Panc1 (cell line): ENCODE measurements around the gene FGFRL1. TPM values are rescaled to one million over a fixed set of nuclear protein-coding genes. Genes with fewer than 3 reads are reported as not detected.
"Not testable (repeated sequence)": the region's sequence is repeated elsewhere in the genome, so short reads cannot be mapped to it uniquely, and the experiment has no call there.

Experiments
- ATAC-seq: fragments of 200-7000 bp; cut with Tn5 transposase; 2 replicates; pipeline ENCODE4 v1.9.1; 2020; ENCODE audit warnings: mild to moderate bottlenecking, moderate library complexity
- BruUV-seq: library from RNA; stranded (reverse); fragments of 400-500 nt; replicated peaks from 2 replicates; lab custom pipeline; 2021; lab: Mats Ljungman, UMichigan
- CTCF ChIA-PET: fragments of 300-600 bp; sonication (Branson Sonifier 250); formaldehyde crosslinking; loops from one replicate; lab custom pipeline; 2022; ENCODE audit warnings: antibody characterized with exemption; lab: Charles Lee
- POLR2A ChIA-PET: fragments of 300-600 bp; sonication (Branson Sonifier 250); formaldehyde crosslinking; loops from one replicate; lab custom pipeline; 2022; ENCODE audit warnings: antibody characterized with exemption; lab: Charles Lee
- DNase-seq: peaks from one replicate; pipeline ENCODE4 v3.0.0-alpha.2; 2010; ENCODE audit warnings: low read depth, low spot score
- H3K27ac ChIP-seq: 2 replicates; pipeline ENCODE4 v1.5.1; 2011; ENCODE audit warnings: mild to moderate bottlenecking, low read length, inconsistent platforms
- H3K27me3 ChIP-seq: fragments of 200-500 bp; sonication (Bioruptor generic); 2 replicates; pipeline ENCODE4 v1.6.0; 2014; ENCODE audit warnings: low read length, inconsistent platforms; ENCODE audit not compliant: control insufficient read depth, insufficient read depth
- H3K36me3 ChIP-seq: fragments of 200-500 bp; sonication (Bioruptor generic); 2 replicates; pipeline ENCODE4 v1.5.1; 2014; ENCODE audit warnings: inconsistent platforms, mild to moderate bottlenecking, low read length, moderate library complexity; ENCODE audit not compliant: control insufficient read depth, insufficient read depth
- H3K4me1 ChIP-seq: 2 replicates; pipeline ENCODE4 v1.5.1; 2011; ENCODE audit warnings: inconsistent platforms, mild to moderate bottlenecking, low read length, moderate library complexity; ENCODE audit not compliant: control insufficient read depth, insufficient read depth
- H3K4me3 ChIP-seq, 2 experiments: 2 replicates each; pipeline ENCODE4 v1.5.1; 2011 to 2012; ENCODE audit warnings: low read depth in 2 of 2, low read length in 2 of 2, mild to moderate bottlenecking in 2 of 2, inconsistent platforms in 1 of 2, moderate library complexity in 1 of 2
- H3K9me3 ChIP-seq: fragments of 200-500 bp; sonication (Bioruptor generic); 2 replicates; pipeline ENCODE4 v1.5.1; 2014; ENCODE audit warnings: low read depth, mild to moderate bottlenecking, inconsistent platforms, low read length, moderate library complexity; ENCODE audit not compliant: control insufficient read depth, insufficient read depth
- CTCF ChIP-seq: fragments of 450-650 bp; IDR thresholded peaks from 2 replicates; pipeline ENCODE4 v1.5.1; 2017; ENCODE audit warnings: mild to moderate bottlenecking
- POLR2AphosphoS5 ChIP-seq: IDR thresholded peaks from 2 replicates; pipeline ENCODE4 v1.6.1; 2012; ENCODE audit warnings: mild to moderate bottlenecking, low read depth, low read length, moderate library complexity
- REST ChIP-seq, 2 experiments: IDR thresholded peaks; 2 replicates each; pipeline ENCODE4 v1.6.1; 2011 to 2012; ENCODE audit warnings: low read depth in 2 of 2, control low read depth in 1 of 2, low read length in 1 of 2, mild to moderate bottlenecking in 1 of 2, moderate library complexity in 1 of 2; ENCODE audit not compliant: insufficient read depth in 1 of 2
- SIN3A ChIP-seq: IDR thresholded peaks from 2 replicates; pipeline ENCODE4 v1.6.1; 2012; ENCODE audit warnings: low read depth, mild to moderate bottlenecking, low read length, moderate library complexity, borderline replicate concordance; ENCODE audit not compliant: insufficient read depth
- TCF7L2 ChIP-seq: IDR thresholded peaks from 2 replicates; pipeline ENCODE4 v1.6.1; 2011; ENCODE audit warnings: mild to moderate bottlenecking, low read depth, low read length, inconsistent platforms
- in situ Hi-C: cut with HindIII; loops from 2 replicates; pipeline ENCODE4 v1.10.0; 2016; ENCODE audit warnings: low sequenced_read_pairs, low pct_unique_long_range_greater_than_20kb
- intact Hi-C: fragments of 100-400 bp; cut with micrococcal nuclease; formaldehyde crosslinking; loops from one replicate; pipeline ENCODE4 v1.10.0; 2022; ENCODE audit not compliant: unreplicated experiment
- total RNA-seq: library from RNA; stranded (reverse); gene quantifications from one replicate; pipeline ENCODE4 v1.2.1, GENCODE V29; 2021; ENCODE audit not compliant: unreplicated experiment

FGFRL1 gene
- total RNA-seq, 1 experiment from 2014 or later, result 43.1 TPM

GRCh38 chr4:976016-976415, 35.4 kb upstream of the FGFRL1 start:
- H3K9me3 ChIP-seq, H3K27ac ChIP-seq, ATAC-seq, intact Hi-C loops, H3K27me3 ChIP-seq, CTCF ChIA-PET, H3K4me3 ChIP-seq, in situ Hi-C loops, H3K36me3 ChIP-seq, BruUV-seq, POLR2A ChIA-PET, H3K4me1 ChIP-seq, DNase-seq: not testable (repeated sequence)

- POLR2A ChIA-PET, result no interaction called here
- Histone ChIP-seq H3K27ac (no peak overlapping the region; the same call in 1 of the 2 replicates), H3K27me3 (no peaks in the 10 kb centered on the region), H3K9me3 (no peaks in the 10 kb centered on the region), H3K4me1 (0 out of 2 replicates have a peak, but pooled peaks cover 3% of the 10 kb centered on the region), H3K4me3 (no peak overlapping the region), H3K36me3 (no peaks in the 10 kb centered on the region)
- no TSS peak for BruUV-seq
- intact Hi-C loops (no loop called here), in situ Hi-C loops (no loop called here)
- CTCF ChIA-PET, result no interaction called here
- TF ChIP-seq REST (IDR thresholded peaks at IDR 0.05; ENCODE audit: insufficient read depth in 1 of 2, low read depth in 2 of 2, low read length in 1 of 2) (no peak), SIN3A (no peak), CTCF (no peak), POLR2AphosphoS5 (no peak), TCF7L2 (no peak)
- DNase-seq, result no peak
- ATAC-seq, result no peak
Measured at GRCh38 chr4:978957-979701, 32.3 kb upstream of the FGFRL1 start.

GRCh38 chr4:982291-982690, 29.1 kb upstream of the FGFRL1 start:
- Histone ChIP-seq H3K9me3 (no peaks in the 10 kb centered on the region), H3K27me3 (no peaks in the 10 kb centered on the region), H3K27ac (no peak overlapping the region), H3K4me3 (no peak overlapping the region), H3K4me1 (peaks cover 9% of the 10 kb centered on the region), H3K36me3 (no peaks in the 10 kb centered on the region)
- ChIA-PET CTCF (no interaction called here), POLR2A (no interaction called here)
- BruUV-seq, result no TSS peak
- intact Hi-C loops (no loop called here), in situ Hi-C loops (no loop called here)
- TF ChIP-seq SIN3A, result no peak
- no peak for TF ChIP-seq CTCF
- TF ChIP-seq REST (IDR thresholded peaks at IDR 0.05; ENCODE audit: insufficient read depth in 1 of 2, low read depth in 2 of 2, low read length in 1 of 2), result no peak
- no peak for TF ChIP-seq POLR2AphosphoS5
- no peak for ATAC-seq
- DNase-seq, result no peak
